Activated naive CD8-positive, alpha-beta T cell (primary cell): ENCODE data around the gene ENOX1.
"Not testable (repeated sequence)": the region's sequence is repeated elsewhere in the genome, so short reads cannot be mapped to it uniquely, and the experiment has no call there.

Experiments
- H3K27ac Mint-ChIP-seq: one replicate; pipeline ENCODE4 v1.8.0; 2021; ENCODE audit warnings: mixed read lengths
- H3K27me3 Mint-ChIP-seq: one replicate; pipeline ENCODE4 v1.8.0; 2021; ENCODE audit warnings: mixed read lengths
- H3K36me3 Mint-ChIP-seq: one replicate; pipeline ENCODE4 v1.8.0; 2021; ENCODE audit warnings: mixed read lengths
- H3K4me1 Mint-ChIP-seq: one replicate; pipeline ENCODE4 v1.8.0; 2021; ENCODE audit warnings: low read depth, mixed read lengths
- H3K4me3 Mint-ChIP-seq: one replicate; pipeline ENCODE4 v1.8.0; 2021; ENCODE audit warnings: mild to moderate bottlenecking, mixed read lengths
- H3K9me3 Mint-ChIP-seq: one replicate; pipeline ENCODE4 v1.8.0; 2021; ENCODE audit warnings: low read depth, mixed read lengths

ENOX1 gene

DNA sequence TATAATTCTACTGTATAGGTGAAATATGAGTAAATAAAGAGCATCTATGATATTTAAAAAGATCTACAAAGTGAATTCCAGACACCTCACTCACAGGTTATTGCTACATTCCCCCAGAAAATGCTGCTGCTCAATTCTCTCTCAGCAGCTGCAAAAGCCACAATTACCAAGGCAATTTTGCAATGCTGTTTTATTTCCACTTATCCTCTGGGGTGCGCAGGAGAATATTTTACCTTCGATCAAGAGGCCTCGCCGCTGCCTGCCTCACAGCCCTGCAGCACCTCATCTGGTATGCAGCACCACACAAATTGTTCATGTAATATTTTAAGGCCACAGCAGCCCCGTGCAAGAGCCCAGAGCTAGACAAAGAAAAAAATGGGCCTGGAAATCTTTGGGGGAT, 430.2 kb downstream of the ENOX1 start:
- H3K36me3 Mint-ChIP-seq = no peaks in the 10 kb centered on the region
- H3K27ac Mint-ChIP-seq = no peak overlapping the region
- H3K4me1 Mint-ChIP-seq = peaks cover 2% of the 10 kb centered on the region
- no peak overlapping the region for H3K4me3 Mint-ChIP-seq
- no peaks in the 10 kb centered on the region for H3K9me3 Mint-ChIP-seq
- H3K27me3 Mint-ChIP-seq = no peaks in the 10 kb centered on the region

DNA sequence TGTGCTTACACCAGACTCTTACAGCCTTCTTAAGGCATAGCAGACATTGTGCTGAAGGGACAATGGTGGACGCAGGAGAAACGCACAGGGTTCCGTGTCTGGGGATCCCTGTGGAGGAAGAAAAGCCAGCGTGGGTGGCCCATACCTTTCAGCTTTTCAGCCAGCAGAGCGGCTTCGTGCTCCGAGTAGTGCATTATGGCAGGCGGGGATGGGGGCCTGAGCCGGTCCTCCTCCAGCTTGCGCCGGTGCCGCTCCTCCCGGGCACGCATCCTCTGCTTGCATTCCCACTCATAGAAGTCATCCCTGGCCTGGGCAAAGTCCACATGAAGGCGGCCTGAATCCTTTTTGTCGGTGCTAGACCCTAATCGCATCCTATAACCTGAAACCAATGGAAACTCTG, 431.0 kb downstream of the ENOX1 start:
- Mint-ChIP-seq H3K9me3 (no peaks in the 10 kb centered on the region), H3K27me3 (peaks cover 3% of the 10 kb centered on the region), H3K27ac (no peak overlapping the region), H3K4me3 (no peak overlapping the region), H3K4me1 (peaks cover 2% of the 10 kb centered on the region), H3K36me3 (no peaks in the 10 kb centered on the region)

DNA sequence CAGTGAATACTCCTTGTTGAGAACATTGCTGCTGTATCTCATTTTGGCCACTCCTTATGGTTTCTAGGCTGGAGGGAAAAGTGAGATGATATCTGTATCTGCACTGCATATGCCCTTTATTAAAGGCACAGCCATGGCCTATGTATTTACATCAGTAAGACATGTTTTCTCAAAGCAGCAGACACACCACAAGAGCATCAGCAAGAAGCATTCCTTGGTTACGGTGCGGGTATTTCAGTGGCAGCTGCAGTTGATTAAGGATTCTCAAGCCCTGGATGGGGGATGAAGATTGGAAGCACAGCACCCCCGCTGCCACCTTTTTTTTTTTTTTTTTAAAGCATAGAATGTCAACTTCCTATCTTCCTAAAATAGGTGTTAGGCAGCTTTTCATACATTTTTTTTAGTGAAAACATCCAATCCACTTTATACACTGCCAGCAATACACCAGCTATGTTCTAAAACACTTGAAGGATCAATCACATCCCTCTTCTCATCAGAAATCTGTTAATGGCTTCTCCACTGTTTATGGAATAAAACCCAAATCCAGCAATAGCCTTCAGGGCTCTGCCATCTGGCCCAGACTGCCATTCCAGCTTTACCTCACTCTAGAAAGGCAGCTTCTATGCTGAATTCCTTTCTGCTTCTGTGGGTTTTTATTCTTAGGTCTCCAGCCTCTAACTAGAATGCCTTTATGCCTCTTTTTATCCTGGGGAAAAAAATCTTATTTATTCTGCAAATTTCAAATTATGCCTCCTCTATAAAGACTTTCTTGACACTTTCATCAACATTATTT, 432.4 kb downstream of the ENOX1 start:
- Mint-ChIP-seq H3K27me3 (peaks cover 4% of the 10 kb centered on the region), H3K27ac (no peak overlapping the region), H3K9me3 (no peaks in the 10 kb centered on the region), H3K4me1 (peaks cover 2% of the 10 kb centered on the region), H3K4me3 (no peak overlapping the region), H3K36me3 (no peaks in the 10 kb centered on the region)

DNA sequence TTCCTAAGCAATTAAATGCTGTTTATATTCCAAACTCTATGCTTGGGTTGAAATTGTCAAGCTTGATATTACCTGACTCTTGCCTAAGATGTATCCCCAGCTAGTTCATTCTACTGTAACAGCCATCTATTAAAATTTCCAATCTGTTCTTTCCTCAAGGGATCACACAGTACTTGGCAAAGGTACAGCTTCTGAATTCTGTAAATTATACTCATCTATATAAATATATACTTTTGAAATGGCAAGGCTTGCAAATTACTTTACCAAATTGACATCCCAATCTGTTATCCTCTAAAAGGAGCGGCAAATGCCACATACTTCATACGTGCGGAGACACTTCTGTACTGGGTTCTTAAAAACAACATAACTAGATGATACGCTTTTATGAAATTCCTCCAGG, 433.1 kb downstream of the ENOX1 start:
- no peak overlapping the region for H3K27ac Mint-ChIP-seq
- H3K36me3 Mint-ChIP-seq = no peaks in the 10 kb centered on the region
- H3K27me3 Mint-ChIP-seq = peaks cover 4% of the 10 kb centered on the region
- H3K4me3 Mint-ChIP-seq = no peak overlapping the region
- H3K9me3 Mint-ChIP-seq = no peaks in the 10 kb centered on the region
- peaks cover 2% of the 10 kb centered on the region for H3K4me1 Mint-ChIP-seq

DNA sequence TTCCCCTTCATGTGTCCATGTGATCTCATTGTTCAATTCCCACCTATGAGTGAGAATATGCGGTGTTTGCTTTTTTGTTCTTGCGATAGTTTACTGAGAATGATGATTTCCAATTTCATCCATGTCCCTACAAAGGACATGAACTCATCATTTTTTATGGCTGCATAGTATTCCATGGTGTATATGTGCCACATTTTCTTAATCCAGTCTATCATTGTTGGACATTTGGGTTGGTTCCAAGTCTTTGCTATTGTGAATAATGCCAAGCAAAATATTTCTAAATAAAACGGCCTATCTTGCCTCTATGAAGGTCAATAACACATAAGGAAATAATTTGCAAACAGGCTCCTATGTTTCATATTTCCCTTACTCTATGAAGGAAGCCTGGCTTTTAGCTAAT, 435.2 kb downstream of the ENOX1 start:
- not testable (repeated sequence) for H3K27me3 Mint-ChIP-seq, H3K27ac Mint-ChIP-seq, H3K4me3 Mint-ChIP-seq, H3K4me1 Mint-ChIP-seq, H3K36me3 Mint-ChIP-seq, H3K9me3 Mint-ChIP-seq

DNA sequence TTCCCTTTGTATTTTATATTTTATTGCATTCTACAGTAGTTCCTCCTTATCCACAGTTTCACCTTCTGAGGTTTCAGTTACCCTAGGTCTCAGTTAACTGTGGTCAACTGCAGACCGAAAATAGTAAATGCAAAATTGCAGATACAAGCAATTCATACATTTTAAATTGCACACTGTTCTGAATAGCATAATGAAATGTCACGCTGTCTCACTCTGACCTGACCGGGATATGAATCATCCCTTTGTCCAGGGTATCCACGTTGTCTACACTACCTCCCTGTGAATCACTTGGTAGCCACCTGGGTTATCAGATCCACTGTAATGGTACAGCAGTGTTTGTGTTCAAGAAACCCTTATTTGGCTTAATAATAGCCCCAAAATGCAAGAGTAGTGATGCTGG, 438.4 kb downstream of the ENOX1 start:
- Mint-ChIP-seq H3K9me3 (no peaks in the 10 kb centered on the region), H3K4me3 (no peak overlapping the region)

DNA sequence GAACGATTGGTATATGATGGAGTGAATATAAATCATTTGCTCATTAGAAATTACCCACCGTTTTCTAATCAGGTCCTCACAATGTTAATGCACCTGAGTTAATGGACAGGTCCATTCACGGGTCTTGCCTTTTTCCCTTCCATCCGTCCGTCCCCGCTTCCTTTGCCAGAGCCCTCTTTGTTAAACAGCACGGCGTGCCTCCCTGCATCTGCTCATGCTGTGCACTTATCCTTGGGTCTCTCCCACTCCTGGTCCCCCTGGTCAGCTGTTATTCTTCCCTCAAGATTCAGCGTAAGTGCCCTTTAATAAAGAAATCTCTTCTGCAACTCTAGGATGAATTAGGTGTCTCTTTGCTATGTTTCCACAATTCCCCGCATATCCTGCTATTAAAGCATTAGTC, 438.9 kb downstream of the ENOX1 start:
- Mint-ChIP-seq H3K4me1 (no peaks in the 10 kb centered on the region), H3K27ac (no peak overlapping the region), H3K27me3 (peaks cover 13% of the 10 kb centered on the region), H3K36me3 (no peaks in the 10 kb centered on the region), H3K9me3 (no peaks in the 10 kb centered on the region), H3K4me3 (no peak overlapping the region)

More for the DNA sequence above, 438.4 kb downstream of the ENOX1 start:
- Mint-ChIP-seq H3K27me3 (peaks cover 13% of the 10 kb centered on the region), H3K36me3 (no peaks in the 10 kb centered on the region), H3K4me1 (no peaks in the 10 kb centered on the region), H3K27ac (no peak overlapping the region)

DNA sequence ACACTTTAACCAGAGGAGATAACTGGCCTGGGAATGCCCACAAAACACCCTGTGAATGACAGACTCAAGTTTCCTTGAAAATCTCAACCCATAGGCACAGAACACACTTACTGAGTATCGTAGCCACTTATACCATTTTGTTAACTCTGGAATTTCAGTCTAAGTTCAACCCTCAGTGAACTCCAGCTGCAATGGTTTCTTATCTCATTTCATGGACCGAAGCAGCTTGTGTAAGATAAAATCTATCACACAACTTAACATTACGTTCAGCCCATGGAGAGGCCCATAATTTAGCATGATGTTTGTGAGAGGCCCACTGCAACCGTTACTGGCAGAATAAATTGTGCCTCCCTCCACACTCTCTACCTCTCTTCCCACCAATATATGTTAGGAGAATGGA, 440.3 kb downstream of the ENOX1 start:
- H3K4me3 Mint-ChIP-seq = no peak overlapping the region
- no peak overlapping the region for H3K27ac Mint-ChIP-seq
- H3K4me1 Mint-ChIP-seq = no peaks in the 10 kb centered on the region
- H3K36me3 Mint-ChIP-seq = no peaks in the 10 kb centered on the region
- no peaks in the 10 kb centered on the region for H3K9me3 Mint-ChIP-seq
- peaks cover 16% of the 10 kb centered on the region for H3K27me3 Mint-ChIP-seq

DNA sequence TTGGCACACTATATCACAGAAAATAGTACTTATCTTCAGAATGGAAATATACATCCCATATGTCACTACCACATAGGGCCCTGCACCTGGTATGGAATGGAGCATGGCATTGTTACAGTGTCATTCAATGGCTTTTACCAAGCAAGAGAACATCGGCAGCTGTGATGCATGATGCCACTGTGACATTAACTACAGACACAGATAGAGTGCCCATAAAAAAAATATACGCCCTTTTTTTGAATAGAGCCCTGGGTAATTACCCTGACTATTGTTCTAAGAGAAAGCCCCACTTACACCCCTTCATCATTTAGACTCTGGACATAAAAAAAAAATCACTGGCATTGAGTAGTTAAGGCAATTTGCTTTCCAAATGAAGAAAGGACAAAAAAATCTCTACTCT, 443.1 kb downstream of the ENOX1 start:
- H3K27me3 Mint-ChIP-seq = peaks cover 15% of the 10 kb centered on the region
- H3K4me3 Mint-ChIP-seq = no peak overlapping the region
- no peaks in the 10 kb centered on the region for H3K4me1 Mint-ChIP-seq
- no peaks in the 10 kb centered on the region for H3K36me3 Mint-ChIP-seq
- H3K27ac Mint-ChIP-seq = no peak overlapping the region
- no peaks in the 10 kb centered on the region for H3K9me3 Mint-ChIP-seq

DNA sequence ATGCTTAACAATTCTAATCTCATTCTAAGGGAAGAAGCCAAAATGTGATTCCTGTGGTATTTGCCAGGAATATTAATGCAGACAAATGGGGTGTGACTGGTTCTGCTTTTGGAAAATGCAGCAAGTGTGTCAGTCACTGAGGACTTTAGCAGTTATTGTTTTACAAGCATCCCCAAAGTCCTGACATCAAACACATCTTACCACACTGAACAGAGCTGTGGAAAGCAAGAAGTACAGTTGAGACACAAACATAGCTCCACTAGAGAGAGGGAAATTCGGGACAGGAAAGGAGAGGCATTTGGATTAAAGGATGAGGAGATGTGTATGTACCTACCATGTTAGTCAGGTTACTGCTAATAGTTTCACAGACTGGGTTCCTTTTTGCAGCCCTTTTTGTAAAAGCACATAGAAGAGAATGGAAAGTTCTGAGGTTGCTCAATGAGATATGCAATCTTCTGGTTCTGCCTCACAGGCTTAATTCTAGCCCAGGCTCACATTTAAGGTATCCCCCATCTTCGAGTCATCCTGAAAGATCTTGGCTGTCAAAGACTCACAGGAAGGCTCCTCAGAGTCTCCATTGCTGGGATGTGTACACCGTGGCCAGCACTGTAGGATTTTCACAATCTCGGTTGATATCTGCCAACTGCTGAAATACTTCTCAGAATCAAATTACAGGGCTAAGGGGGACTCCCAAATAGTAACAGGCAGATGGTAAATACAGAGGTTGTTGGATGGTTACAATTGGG, 446.8 kb downstream of the ENOX1 start:
- Mint-ChIP-seq H3K4me3 (no peak overlapping the region), H3K27me3 (peaks cover 16% of the 10 kb centered on the region), H3K36me3 (no peaks in the 10 kb centered on the region), H3K27ac (no peak overlapping the region), H3K9me3 (no peaks in the 10 kb centered on the region), H3K4me1 (no peaks in the 10 kb centered on the region)

DNA sequence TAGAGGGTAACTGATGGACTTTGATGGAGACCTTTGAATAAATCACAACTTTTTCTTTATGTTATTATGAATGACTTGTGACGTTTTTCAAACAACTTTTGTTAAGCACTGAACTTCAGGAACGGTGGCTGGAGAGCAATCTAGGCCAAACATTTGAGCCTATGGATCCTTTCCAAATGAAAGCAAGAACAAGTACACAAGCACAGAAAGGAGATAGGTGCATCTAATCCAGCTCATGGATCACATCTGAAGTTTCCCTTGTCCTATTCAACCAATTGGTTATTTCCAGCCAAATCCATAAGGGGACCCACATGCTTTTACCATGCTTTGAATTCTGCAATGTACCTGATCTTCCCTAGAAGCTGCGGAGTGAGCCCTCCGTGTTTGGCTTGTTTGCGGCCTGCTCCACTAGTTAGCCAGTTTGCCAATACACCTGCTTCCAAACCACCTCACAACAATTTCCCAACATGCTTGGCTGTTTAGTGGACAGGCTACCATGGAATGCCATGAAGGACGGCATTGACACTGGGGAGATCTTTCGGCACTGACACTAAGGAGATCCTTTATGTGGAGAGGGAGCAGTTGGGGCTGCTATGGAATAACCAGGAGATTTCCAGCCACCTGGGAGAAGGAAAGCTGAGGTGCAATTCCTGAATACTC, 447.5 kb downstream of the ENOX1 start:
- H3K36me3 Mint-ChIP-seq = no peaks in the 10 kb centered on the region
- no peaks in the 10 kb centered on the region for H3K9me3 Mint-ChIP-seq
- no peaks in the 10 kb centered on the region for H3K4me1 Mint-ChIP-seq
- H3K27me3 Mint-ChIP-seq = peaks cover 14% of the 10 kb centered on the region
- H3K4me3 Mint-ChIP-seq = no peak overlapping the region
- no peak overlapping the region for H3K27ac Mint-ChIP-seq

DNA sequence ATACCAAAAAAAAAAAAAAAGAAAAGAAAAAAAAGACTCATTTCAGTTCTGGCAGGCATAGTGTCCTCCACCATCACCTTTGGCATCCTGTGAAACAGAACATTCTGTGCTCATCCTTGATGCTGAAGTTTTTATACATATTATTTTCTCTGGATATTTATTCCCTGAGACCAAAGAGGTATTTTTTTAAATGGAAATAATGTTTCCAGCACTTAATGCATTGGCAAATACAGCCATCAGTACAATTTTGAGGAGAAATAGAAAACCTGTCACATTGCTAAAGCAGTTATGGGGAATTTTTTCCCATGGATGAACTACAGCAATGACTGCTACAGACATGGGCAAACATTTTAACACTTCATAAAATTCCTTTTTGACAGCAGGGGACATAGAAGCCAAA, 451.0 kb downstream of the ENOX1 start:
- Mint-ChIP-seq H3K4me1 (no peaks in the 10 kb centered on the region), H3K4me3 (no peak overlapping the region), H3K27me3 (peaks cover 11% of the 10 kb centered on the region), H3K27ac (no peak overlapping the region), H3K9me3 (no peaks in the 10 kb centered on the region), H3K36me3 (no peaks in the 10 kb centered on the region)

DNA sequence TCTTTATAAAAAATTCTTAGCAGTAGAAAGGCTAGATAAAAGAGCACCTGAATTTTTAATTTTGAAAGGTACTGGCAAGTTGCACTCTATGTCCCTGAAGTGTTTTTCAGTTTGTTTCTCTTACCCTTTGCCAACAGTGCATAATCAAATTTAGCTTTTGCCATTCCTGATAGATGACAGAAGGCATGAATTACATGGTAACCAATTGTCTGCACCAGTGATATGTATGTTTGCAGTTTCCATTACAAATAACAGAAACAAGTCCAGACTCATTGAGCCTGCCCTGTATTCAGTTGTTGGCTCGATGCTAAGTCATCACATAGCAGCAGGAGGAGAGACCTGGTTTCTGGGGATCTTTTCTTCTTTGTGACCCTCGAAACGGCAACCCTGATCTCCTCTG, 453.6 kb downstream of the ENOX1 start:
- no peak overlapping the region for H3K4me3 Mint-ChIP-seq
- H3K4me1 Mint-ChIP-seq = no peaks in the 10 kb centered on the region
- H3K27ac Mint-ChIP-seq = no peak overlapping the region
- H3K27me3 Mint-ChIP-seq = peaks cover 8% of the 10 kb centered on the region
- no peaks in the 10 kb centered on the region for H3K36me3 Mint-ChIP-seq
- H3K9me3 Mint-ChIP-seq = no peaks in the 10 kb centered on the region

DNA sequence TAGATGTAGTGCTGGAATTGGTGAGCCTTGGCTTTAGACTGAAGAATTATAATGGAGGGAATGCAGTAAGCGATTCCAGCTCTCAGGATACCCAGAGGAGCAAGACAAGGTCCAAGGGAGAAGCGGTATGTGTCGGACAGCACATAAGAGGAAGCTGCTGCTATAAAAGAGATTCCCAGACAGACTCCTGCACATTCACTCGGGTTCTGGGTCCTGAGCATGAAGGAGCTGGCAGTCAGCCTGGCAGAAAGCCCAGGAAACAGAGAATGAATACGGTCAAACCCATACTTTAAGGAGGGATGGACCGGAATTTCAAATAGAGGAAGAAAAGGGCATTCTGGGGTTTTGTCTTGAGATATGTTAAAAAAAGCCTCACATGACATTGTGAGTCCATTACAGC, 455.1 kb downstream of the ENOX1 start:
- Mint-ChIP-seq H3K4me1 (no peaks in the 10 kb centered on the region), H3K27ac (no peak overlapping the region)

DNA sequence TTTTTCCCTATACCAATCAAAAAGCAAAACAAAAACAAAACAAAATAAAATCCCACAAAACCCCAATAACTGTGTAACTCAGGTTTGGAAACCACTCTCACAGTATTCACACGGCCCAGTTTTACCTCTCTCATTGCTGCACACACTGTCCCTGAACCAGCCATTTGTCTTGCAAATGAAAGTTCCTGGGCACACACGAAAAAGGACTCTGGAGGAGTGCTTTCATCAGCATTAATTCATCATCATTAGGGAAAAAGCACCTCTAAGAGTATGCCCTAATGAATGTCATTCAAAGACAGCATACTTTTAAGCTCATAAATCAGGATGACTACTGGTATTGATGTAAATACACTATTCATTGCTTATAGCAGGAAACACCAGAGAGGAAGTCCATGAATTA, 457.1 kb downstream of the ENOX1 start:
- Mint-ChIP-seq H3K4me3 (no peak overlapping the region), H3K36me3 (no peaks in the 10 kb centered on the region), H3K4me1 (no peaks in the 10 kb centered on the region), H3K27ac (no peak overlapping the region), H3K27me3 (no peaks in the 10 kb centered on the region), H3K9me3 (no peaks in the 10 kb centered on the region)

More for the DNA sequence above, 455.1 kb downstream of the ENOX1 start:
- Mint-ChIP-seq H3K36me3 (no peaks in the 10 kb centered on the region), H3K9me3 (no peaks in the 10 kb centered on the region), H3K27me3 (no peaks in the 10 kb centered on the region), H3K4me3 (no peak overlapping the region)
